ENCODE measurements around the gene TMEM59L.

GRCh38 chr19:18651733-18652132 is 39.1 kb downstream of the TMEM59L start:
- TF ChIP-seq POLR2A (IDR thresholded peaks at IDR 0.05; ENCODE audit: low read length) (no peak), GATA1 (IDR thresholded peaks at IDR 0.05; ENCODE audit: low read depth, low read length) (no peak)

Measured in erythroblast (primary cell).